GM18499 (cell line): Measurements from ENCODE around the gene NES.

Experiments
- ATAC-seq: cut with Tn5 transposase; IDR thresholded peaks from one replicate; pipeline ENCODE4 v1.9.1; 2021; ENCODE audit warnings: moderate number of reproducible peaks; ENCODE audit not compliant: insufficient read depth, unreplicated experiment

Gene NES

DNA sequence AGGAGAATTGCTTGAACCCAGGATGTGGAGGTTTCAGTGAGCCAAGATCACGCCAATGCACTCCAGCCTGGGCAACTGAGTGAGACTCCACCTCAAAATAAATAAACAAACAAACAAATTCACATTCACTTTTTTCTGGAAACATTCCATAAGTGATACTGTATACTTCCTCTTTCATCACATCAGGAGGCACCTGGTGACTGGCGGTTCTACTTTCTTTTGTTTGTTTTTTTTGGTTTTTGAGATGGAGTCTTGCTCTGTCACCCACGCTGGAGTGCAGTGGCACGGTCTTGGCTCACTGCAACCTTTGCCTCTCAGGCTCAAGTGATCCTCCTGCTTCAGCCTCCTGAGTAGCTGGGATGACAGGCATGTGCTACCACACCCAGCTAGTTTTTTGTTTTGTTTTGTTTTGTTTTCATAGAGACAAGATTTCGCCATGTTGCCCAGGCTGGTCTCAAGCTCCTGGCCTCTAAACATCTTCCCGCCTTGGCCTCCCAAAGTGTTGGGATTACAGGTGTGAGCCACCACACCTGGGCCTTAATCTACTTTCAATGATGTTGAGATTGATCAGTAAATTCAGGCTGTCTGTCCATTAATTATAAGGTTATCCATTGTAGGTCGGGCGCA lies 47.3 kb downstream of the NES start:
- ATAC-seq = no peak

DNA sequence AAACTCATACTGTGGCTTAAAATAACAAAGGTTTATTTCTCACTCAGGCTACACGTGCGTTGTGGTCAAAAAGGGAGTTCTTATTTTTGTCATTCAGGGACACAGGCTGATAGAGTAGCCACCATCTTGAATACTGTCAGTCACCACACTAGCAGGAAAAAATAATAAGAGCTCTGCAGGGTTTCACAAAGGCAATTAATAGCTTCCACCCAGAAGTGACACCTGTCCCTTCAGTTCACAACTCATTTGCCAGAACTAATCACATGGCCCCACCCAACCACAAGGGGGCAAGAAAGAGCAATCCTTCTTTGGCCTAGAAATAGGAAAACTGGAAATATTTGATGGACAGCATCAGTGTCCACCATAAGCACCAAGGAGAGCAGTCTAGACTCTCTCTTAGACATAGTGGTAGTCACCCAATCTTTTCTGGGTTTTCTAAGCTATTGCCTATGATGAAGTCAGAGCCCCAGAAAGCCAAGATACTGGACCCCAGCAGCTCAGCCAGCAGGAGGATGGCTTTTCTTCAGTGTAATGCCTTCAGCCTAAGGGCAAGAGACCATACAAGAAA lies 49.8 kb downstream of the NES start:
- ATAC-seq = no peak

DNA sequence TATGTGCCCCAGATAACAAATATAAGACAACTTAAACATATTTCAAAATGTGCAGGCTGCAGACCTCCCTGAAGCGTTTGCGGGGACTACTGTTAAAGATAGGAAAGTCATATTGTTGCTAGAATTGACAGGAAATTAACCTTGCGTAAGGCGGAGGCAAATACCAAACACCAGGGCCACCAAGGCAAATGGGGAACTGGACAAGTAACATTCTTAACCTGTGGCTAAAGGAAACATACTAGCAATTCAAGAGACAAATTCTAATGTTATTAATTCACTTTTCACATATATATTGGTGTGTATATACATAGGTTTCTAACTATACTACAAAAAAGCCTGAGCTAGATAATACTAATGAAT lies 51.1 kb downstream of the NES start:
- ATAC-seq = no peak

DNA sequence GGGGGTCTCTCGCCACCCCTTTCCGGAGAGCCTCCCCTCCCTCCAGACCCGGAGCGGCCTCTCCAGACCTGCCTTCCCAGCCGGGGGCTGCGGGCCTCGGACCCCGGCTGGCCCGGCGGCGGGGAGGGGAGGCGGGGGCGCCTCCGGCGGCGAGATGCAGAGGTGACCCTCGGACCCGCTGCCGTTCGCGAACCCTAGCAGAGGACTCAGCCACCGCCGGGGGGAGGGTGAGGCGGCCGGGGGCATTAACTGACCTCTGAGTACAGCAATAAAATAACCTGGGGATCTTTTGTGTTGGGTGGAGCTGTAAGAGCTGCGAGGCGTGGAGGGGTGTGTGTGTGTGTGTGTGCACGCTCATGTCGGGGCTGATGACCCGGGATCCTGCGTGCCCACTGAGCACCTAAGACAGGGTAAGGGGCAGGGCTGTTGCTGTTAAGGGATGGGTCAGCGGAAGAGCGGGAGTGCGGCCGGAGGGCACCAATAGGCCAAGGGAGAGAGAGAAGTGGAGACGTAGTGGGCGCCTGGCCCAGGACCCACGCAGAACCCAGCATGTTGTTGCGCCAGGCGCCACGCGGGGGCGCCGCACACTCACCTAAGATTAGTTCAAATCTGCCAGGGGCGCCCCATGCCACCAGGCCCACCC lies 51.6 kb downstream of the NES start:
- no peak for ATAC-seq

DNA sequence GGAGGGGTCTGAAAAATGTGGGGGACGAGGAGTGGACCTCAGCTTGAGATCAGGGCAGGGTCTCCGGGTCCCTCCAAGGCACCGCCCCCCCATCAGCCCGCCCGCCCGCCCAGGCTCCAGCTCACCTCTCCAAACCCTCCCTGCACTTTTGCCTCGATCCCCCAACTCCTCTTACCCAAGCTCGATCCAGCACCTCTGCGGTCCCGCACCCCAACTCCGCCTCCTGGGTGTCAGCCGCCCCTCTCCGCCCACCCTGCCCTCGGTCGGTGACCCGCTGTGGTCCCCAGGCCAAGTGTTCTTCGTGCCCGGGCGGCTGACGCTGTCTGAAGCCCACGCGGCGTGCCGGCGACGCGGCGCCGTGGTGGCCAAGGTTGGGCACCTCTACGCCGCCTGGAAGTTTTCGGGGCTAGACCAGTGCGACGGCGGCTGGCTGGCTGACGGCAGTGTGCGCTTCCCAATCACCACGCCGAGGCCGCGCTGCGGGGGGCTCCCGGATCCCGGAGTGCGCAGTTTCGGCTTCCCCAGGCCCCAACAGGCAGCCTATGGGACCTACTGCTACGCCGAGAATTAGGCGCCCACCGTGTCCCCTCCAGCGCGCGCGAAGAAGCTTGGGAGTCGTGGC lies 52.3 kb downstream of the NES start:
- no peak for ATAC-seq

DNA sequence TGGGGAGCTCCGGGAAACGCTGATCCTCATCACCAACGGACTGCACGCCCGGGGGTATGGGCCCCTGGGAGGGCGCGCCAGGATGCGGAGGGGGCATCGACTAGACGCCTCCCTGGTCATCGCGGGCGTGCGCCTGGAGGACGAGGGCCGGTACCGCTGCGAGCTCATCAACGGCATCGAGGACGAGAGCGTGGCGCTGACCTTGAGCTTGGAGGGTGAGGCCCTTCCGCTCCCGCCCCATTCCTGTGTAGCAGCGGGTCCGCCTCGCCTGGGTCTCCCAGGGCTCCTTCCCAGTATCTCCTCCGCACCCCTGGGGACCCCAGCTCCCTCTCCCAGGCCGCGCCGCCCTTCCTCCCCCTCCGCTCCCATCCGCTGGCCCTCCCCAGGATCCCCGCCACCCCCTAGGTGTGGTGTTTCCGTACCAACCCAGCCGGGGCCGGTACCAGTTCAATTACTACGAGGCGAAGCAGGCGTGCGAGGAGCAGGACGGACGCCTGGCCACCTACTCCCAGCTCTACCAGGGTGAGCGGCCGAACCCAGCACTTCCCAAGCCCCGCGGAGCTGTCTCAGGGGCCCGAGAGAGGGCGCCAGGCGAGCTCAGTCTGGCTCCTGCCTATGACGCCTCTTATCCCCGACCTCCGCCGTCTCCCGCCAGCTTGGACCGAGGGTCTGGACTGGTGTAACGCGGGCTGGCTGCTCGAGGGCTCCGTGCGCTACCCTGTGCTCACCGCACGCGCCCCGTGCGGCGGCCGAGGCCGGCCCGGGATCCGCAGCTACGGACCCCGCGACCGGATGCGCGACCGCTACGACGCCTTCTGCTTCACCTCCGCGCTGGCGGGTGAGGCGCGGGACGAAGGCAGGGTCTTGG lies 53.0 kb downstream of the NES start:
- no peak for ATAC-seq

DNA sequence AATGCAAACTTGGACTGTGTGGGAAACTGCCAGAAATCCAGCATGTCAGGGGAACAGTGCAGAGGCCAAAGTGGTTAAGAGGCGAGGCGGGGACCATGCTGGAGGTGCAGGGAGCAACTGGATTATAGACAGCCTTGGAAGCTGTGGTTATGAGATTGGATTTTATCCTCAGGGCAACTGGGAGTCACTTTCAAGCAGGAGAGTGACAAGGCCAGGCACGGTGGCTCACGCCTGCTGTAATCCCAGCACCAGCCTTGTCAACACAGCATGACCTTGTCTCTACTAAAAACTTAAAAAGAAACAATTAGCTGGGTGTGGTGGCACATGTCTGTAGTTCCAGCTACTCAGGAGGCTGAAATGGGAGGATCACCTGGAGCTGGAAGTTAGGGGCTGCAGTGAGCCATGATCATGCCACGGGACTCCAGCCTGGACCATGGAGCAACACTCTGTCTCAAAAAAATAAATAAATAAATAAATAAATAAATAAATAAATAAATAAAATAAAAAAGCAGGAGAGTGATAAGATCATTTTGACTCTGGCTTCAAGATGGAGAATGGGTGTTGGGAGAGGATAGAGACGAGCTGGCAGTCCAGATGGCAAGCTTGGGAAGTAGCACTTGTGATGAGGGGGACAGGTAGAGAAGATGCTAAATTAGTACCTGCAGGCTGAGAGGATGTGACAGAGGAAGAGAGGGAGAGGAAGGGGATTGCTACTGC lies 54.5 kb downstream of the NES start:
- no peak for ATAC-seq

DNA sequence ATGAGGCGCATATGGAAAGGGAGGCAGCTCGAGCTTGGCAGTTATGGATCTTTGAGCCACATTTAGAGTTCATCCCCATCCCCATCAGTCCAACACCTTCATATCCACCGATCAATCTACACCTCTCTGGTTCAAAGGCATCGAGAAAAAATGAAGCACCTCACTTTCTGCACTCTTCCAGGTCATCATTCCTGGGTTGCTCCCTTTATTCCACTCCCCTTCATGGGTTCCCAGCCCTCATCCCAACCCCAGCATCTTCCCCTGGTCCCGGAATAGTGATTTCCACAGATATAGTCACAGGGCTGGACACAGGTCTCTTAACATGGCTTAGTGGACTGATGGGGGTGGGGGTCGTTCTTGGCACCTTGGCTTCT lies 57.6 kb downstream of the NES start:
- no peak for ATAC-seq

DNA sequence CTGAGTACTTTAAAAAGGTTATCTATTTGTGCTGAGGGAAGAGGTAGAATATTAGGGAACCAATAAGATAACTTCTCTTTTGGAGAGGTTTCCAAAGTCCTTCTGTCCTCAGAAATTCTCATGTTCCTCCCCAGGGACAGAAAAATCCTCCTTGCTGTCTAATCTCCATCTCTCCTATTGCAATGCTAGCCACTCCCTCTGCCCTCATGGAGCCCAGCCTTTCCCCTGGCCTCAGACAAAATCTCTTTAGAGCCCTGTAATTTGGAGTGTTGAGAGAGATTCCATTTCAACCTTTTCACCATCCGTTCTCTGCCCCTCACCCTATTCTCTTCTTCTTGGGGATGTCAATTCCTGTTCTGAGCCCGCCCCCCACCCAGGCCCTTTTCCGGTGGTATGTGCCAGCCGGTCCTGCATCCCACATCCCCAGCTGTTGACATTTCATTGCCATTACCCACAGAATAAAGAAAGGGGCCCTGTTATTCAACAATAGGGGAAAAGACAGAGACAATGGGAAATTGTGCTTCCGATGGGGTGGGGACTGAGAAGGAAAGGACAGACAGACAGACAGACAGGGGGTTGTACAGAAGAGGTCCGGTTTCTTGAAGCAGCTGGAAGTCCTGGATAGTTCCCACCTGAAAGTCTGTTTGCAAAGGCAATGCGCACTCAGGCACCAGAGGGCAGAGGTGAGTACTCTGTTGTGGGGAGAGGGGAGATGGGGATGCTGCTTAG lies 58.2 kb downstream of the NES start, which contains the start of gene HAPLN2:
TSS of gene HAPLN2 (plus strand) at position 563 of the 729 bp plus-strand sequence. CDS start 4,076 bp downstream, outside the sequence.
- no peak for ATAC-seq
